GM12891 (cell line): ENCODE results near the gene FBXL17.

Experiments
- DNase-seq: peaks from one replicate; pipeline ENCODE4 v3.0.0; 2011; ENCODE audit warnings: low spot score; ENCODE audit not compliant: insufficient read length
- FAIRE-seq: peaks from 2 replicates; lab custom pipeline; 2011; peaks lifted over from hg19 to GRCh38; lab: Jason Lieb, UNC
- PAX5 ChIP-seq: IDR thresholded peaks from 2 replicates; pipeline ENCODE4 v1.6.1; 2011; ENCODE audit warnings: low read length, moderate library complexity, mild to moderate bottlenecking; ENCODE audit not compliant: insufficient read depth, severe bottlenecking
- POLR2A ChIP-seq: IDR thresholded peaks from 2 replicates; pipeline ENCODE4 v1.6.1; 2011; ENCODE audit warnings: low read depth, low read length, control low read depth
- POLR2AphosphoS5 ChIP-seq: IDR thresholded peaks from 2 replicates; pipeline ENCODE4 v1.6.1; 2011; ENCODE audit warnings: low read depth, low read length, control low read depth
- POU2F2 ChIP-seq: IDR thresholded peaks from 2 replicates; pipeline ENCODE4 v1.6.1; 2011; ENCODE audit warnings: low read depth, mild to moderate bottlenecking, control low read depth, low read length, moderate library complexity
- SPI1 ChIP-seq: IDR thresholded peaks from 2 replicates; pipeline ENCODE4 v1.6.1; 2011; ENCODE audit warnings: low read depth, low read length, control low read depth
- TAF1 ChIP-seq: IDR thresholded peaks from 2 replicates; pipeline ENCODE4 v1.6.1; 2011; ENCODE audit warnings: low read depth, low read length, control low read depth

The FBXL17 gene

DNA sequence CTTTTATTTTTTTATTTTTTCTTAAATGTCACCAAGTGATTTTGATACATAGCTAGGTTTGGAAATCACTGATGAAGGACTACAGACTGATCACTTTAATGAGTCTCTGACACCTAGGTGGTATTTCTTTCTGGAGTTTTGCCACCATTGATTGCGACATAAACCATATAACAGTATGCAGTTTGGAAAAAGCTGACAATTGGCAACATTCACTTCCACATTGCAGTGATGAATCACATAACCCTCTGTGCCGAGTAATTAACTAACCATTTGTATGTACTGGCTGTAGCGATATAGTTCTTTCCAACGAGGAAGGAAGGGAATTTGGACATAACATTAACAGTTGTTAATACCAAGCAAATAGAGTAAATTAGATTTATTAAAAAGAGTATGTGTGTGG, 488.3 kb downstream of the FBXL17 start:
- FAIRE-seq, result no peak
- no peak for DNase-seq
- TF ChIP-seq PAX5 (no peak), POLR2A (no peak), SPI1 (no peak), POLR2AphosphoS5 (no peak), POU2F2 (no peak), TAF1 (no peak)

GRCh38 chr5:107889387-107889786, 492.5 kb downstream of the FBXL17 start:
- no peak for FAIRE-seq

GRCh38 chr5:107888541-107888940, 493.4 kb downstream of the FBXL17 start:
- FAIRE-seq (no peak), DNase-seq (no peak)
- TF ChIP-seq TAF1 (no peak), POU2F2 (no peak), SPI1 (no peak), POLR2A (no peak), POLR2AphosphoS5 (no peak)

More at GRCh38 chr5:107889387-107889786, 492.5 kb downstream of the FBXL17 start:
- DNase-seq, result no peak
- TF ChIP-seq SPI1, result no peak
- no peak for TF ChIP-seq TAF1
- no peak for TF ChIP-seq PAX5
- TF ChIP-seq POLR2A, result no peak

GRCh38 chr5:107887166-107887943, 494.5 kb downstream of the FBXL17 start:
- FAIRE-seq (no peak), DNase-seq (no peak)
- TF ChIP-seq POLR2A (no peak), PAX5 (no peak), POU2F2 (no peak), SPI1 (no peak), TAF1 (no peak), POLR2AphosphoS5 (no peak)

GRCh38 chr5:107885601-107886000, 496.3 kb downstream of the FBXL17 start:
- DNase-seq (no peak), FAIRE-seq (no peak)
- no peak for TF ChIP-seq POU2F2
- no peak for TF ChIP-seq TAF1
- TF ChIP-seq PAX5, result no peak
- TF ChIP-seq SPI1, result no peak
- no peak for TF ChIP-seq POLR2A
- no peak for TF ChIP-seq POLR2AphosphoS5

- no peak for DNase-seq
Observed at GRCh38 chr5:107884871-107885270, 497.0 kb downstream of the FBXL17 start.

DNA sequence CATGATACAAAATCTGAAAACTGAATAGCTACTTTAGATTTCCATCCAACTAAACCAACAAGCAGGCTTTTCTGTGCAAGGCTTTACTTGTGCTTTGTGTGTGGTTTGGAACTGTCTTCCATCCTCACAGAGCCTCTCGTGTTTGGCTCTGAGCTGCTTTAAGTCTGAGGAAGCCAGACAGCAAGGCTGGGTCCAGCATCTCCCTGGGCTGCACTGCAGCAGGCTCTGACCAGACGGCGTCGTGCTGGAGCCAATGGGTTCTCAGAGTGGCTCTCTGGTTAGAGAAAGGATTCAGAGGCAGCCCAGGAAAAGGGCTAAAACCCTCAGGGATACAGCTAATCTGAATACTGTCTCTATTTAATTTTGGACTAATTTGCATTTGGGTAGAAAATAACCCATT, 503.2 kb downstream of the FBXL17 start:
- DNase-seq (no peak), FAIRE-seq (no peak)
- no peak for TF ChIP-seq POLR2AphosphoS5
- TF ChIP-seq TAF1, result no peak
- no peak for TF ChIP-seq PAX5
- TF ChIP-seq POU2F2, result no peak
- no peak for TF ChIP-seq SPI1
- no peak for TF ChIP-seq POLR2A

More at GRCh38 chr5:107884871-107885270, 497.0 kb downstream of the FBXL17 start:
- FAIRE-seq, result no peak
- no peak for TF ChIP-seq POLR2A
- TF ChIP-seq SPI1, result no peak
- TF ChIP-seq POLR2AphosphoS5, result no peak
- no peak for TF ChIP-seq TAF1
- no peak for TF ChIP-seq POU2F2

GRCh38 chr5:107876906-107877305, 505.0 kb downstream of the FBXL17 start:
- no peak for DNase-seq

DNA sequence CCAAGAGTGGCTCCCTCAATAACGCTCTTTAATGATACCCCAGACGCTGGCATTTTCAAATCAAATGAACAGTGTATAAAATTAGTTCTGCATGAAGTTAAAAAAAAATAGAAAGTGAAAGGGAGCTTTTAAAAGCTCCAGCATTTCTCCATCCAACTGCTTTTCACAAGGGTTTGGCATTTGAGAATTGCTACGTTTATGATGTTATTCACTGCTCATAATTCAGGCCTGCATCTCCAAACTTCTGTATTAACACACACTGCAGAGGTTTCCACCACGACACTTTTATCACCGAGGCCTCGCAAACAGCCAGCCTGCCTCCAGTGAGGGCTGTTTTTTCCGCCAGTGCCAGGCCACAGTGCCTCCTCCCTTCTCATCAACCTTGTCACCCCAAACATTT, 505.6 kb downstream of the FBXL17 start:
- no peak for DNase-seq
- no peak for FAIRE-seq
- no peak for TF ChIP-seq TAF1
- TF ChIP-seq POLR2AphosphoS5, result no peak
- TF ChIP-seq PAX5, result no peak
- TF ChIP-seq SPI1, result no peak
- TF ChIP-seq POLR2A, result no peak
- TF ChIP-seq POU2F2, result no peak

More at GRCh38 chr5:107876906-107877305, 505.0 kb downstream of the FBXL17 start:
- no peak for TF ChIP-seq PAX5
- TF ChIP-seq SPI1, result no peak
- TF ChIP-seq POLR2A, result no peak
- no peak for FAIRE-seq

- DNase-seq (no peak), FAIRE-seq (no peak)
- TF ChIP-seq TAF1 (no peak), PAX5 (no peak), POU2F2 (no peak), SPI1 (no peak), POLR2A (no peak), POLR2AphosphoS5 (no peak)
Observed at GRCh38 chr5:107875833-107876232, 506.1 kb downstream of the FBXL17 start.
